ENCODE results near the gene CBLB.

GRCh38 chr3:105639131-105639530 lies 229.7 kb downstream of the CBLB start:
- TF ChIP-seq CTCF (IDR thresholded peaks at IDR 0.05) (no peak), POLR2A (IDR thresholded peaks at IDR 0.05) (no peak)

Measured in tibial nerve (tissue), 3 donors.